Neural cell (in vitro differentiated cells): ENCODE results near the gene PLXNA4.

Source experiments
- CTCF ChIP-seq: fragments of 450-650 bp; IDR thresholded peaks from 2 replicates; pipeline ENCODE4 v1.5.1; 2014; ENCODE audit warnings: antibody characterized with exemption, mild to moderate bottlenecking, moderate library complexity; ENCODE audit not compliant: poor library complexity, severe bottlenecking
- EP300 ChIP-seq: fragments of 450-650 bp; conservative IDR thresholded peaks from 2 replicates; pipeline ENCODE4 v1.6.1; 2014; ENCODE audit warnings: antibody characterized with exemption, mild to moderate bottlenecking, moderate library complexity; ENCODE audit not compliant: poor library complexity, severe bottlenecking
- EZH2 ChIP-seq: fragments of 200-600, 300-800 bp; shearing (Covaris generic), sonication (generic); IDR thresholded peaks from 2 replicates; pipeline ENCODE4 v1.6.1; 2014; ENCODE audit warnings: antibody characterized with exemption, low read length, borderline replicate concordance, mild to moderate bottlenecking; ENCODE audit not compliant: insufficient read depth, poor library complexity, severe bottlenecking
- POLR2AphosphoS5 ChIP-seq: IDR thresholded peaks from 2 replicates; pipeline ENCODE4 v1.6.1; 2012
- RAD21 ChIP-seq: fragments of 450-650 bp; conservative IDR thresholded peaks from 2 replicates; pipeline ENCODE4 v1.6.1; 2014; ENCODE audit warnings: antibody characterized with exemption, mild to moderate bottlenecking, moderate library complexity
- SMC3 ChIP-seq: fragments of 450-650 bp; conservative IDR thresholded peaks from 2 replicates; pipeline ENCODE4 v1.6.1; 2014; ENCODE audit warnings: antibody characterized with exemption, mild to moderate bottlenecking, moderate library complexity; ENCODE audit not compliant: poor library complexity
- TAF1 ChIP-seq: IDR thresholded peaks from 2 replicates; pipeline ENCODE4 v1.6.1; 2012; ENCODE audit warnings: low read depth

DNA sequence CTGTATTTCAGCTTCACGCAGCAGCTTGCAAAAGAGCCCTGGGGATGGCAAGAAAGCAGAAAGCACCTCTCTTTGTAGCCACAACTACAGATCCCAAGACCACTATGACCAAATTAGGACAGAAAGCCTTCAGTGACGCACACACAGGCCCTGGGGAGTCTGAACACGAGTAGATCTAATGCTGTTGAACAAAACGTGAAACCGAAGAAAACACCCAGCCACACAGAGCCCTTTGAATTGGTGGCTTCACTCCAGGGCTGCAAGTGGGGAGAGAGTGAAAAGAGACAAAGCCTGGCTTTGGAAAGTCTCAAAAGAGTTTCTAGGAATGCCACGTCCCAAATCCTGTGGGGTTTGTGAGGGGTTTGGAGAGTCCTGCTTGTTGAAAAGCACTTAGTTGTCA lies 28.4 kb downstream of the PLXNA4 start:
- TF ChIP-seq CTCF (no peak), EZH2 (no peak), EP300 (no peak), POLR2AphosphoS5 (no peak), RAD21 (no peak), SMC3 (no peak), TAF1 (no peak)
